Esophagus squamous epithelium (tissue), 4 donors: Measurements from ENCODE around the gene CST9L.

Experiments used
- POLR2A ChIP-seq, 4 donors: fragments of 450-650 bp; IDR thresholded peaks; one replicate each; pipeline ENCODE4 v1.6.1; 2017; ENCODE audit warnings: antibody characterized with exemption in 4 of 4, mild to moderate bottlenecking in 4 of 4, moderate library complexity in 3 of 4
- TF ChIP-seq, protein P1 (sequence below), 6 experiments: fragments of 450-650 bp in 4 of 6; fragments of 200-600 bp in 2 of 6; sonication (generic) in 2 of 6; IDR thresholded peaks; one replicate each; pipeline ENCODE4 v1.5.1; 2016 to 2019; ENCODE audit warnings: antibody characterized with exemption in 6 of 6, mild to moderate bottlenecking in 4 of 6, moderate library complexity in 4 of 6

DNA sequence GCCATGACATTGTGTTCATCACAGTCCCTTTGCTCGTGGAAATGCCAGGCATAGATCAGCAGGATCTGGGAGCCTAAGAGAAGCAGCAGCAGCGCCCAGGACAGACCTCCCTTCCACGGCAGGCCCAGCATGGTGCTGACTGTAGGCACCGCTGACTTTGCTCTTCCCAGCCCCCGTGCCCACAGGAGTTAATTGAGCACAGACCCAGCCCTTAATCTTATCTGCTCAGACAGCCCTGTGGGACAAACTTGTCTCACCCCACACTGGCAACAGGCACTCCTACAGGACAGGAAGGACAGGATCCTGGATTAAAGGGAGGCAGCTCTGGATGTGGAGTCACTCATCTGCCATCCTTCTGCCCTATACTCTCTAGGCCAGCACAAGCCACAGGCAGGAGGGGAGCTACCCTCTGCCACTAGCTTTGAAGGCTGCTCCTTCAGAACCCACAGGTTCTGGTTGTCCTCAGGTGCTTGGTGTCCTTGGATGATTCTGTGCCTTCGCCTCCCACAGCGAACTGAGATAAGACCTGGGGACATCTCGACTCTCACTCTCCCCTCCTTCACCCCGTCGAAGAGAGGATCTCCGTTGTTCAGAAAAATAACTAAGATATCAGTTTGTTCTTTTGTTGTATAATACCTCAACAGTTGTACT is at the start of gene CST9L:
- TF ChIP-seq, protein P1, sequence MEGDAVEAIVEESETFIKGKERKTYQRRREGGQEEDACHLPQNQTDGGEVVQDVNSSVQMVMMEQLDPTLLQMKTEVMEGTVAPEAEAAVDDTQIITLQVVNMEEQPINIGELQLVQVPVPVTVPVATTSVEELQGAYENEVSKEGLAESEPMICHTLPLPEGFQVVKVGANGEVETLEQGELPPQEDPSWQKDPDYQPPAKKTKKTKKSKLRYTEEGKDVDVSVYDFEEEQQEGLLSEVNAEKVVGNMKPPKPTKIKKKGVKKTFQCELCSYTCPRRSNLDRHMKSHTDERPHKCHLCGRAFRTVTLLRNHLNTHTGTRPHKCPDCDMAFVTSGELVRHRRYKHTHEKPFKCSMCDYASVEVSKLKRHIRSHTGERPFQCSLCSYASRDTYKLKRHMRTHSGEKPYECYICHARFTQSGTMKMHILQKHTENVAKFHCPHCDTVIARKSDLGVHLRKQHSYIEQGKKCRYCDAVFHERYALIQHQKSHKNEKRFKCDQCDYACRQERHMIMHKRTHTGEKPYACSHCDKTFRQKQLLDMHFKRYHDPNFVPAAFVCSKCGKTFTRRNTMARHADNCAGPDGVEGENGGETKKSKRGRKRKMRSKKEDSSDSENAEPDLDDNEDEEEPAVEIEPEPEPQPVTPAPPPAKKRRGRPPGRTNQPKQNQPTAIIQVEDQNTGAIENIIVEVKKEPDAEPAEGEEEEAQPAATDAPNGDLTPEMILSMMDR (IDR thresholded peaks at IDR 0.05): no peak
- TF ChIP-seq POLR2A (IDR thresholded peaks at IDR 0.05): no peak
